Measurements from ENCODE around the gene TNFAIP8. TPM values are rescaled to one million over a fixed set of nuclear protein-coding genes. Genes with fewer than 3 reads are reported as not detected.

The TNFAIP8 gene
- total RNA-seq, 2 experiments from 2014 or later: 106 to 114 TPM

- H3K27ac Mint-ChIP-seq: peak overlapping the region; percentile 60
These were observed 21.2 kb downstream of the TNFAIP8 start for GRCh38 chr5:119377066-119377465.

GRCh38 chr5:119378075-119378700, 22.4 kb downstream of the TNFAIP8 start:
- TF ChIP-seq CTCF (IDR thresholded peaks at IDR 0.05): no peak
- H3K36me3 Mint-ChIP-seq (ENCODE audit: low read depth): peaks cover 61% of the 10 kb centered on the region
- H3K4me1 Mint-ChIP-seq (ENCODE audit: low read depth): peaks cover 79% of the 10 kb centered on the region
- intact Hi-C loops (cut with DNase I, micrococcal nuclease): no loop called here
- peak overlapping the region; percentile 60 for H3K27ac Mint-ChIP-seq
- ChIA-PET POLR2A (interaction anchor here (0.6 to 1.5 kb wide), 7 partner anchors 8 to 110 kb away, joined by 3 to 7 read pairs (median 5); no protein-coding TSS in a partner anchor), CTCF (interaction anchor here (0.6 to 2.2 kb wide), 5 partner anchors 11 to 63 kb away, joined by 3 to 7 read pairs (median 3); no protein-coding TSS in a partner anchor)
- Histone ChIP-seq H3K36me3 (ENCODE audit: insufficient read depth, low read length) (peaks cover 26% of the 10 kb centered on the region), H3K27ac (ENCODE audit: low read depth in 1 of 2, low read length in 2 of 2) (no peak overlapping the region), H3K27me3 (ENCODE audit: control insufficient read depth in 1 of 2, insufficient read depth in 2 of 2, low read length in 2 of 2) (no peaks in the 10 kb centered on the region), H3K4me3 (ENCODE audit: low read length) (no peak overlapping the region), H3K4me1 (ENCODE audit: insufficient read depth, low read length) (peaks cover 41% of the 10 kb centered on the region), H3K9me3 (ENCODE audit: control insufficient read depth in 1 of 2, insufficient read depth in 1 of 2, low read length in 2 of 2) (no peaks in the 10 kb centered on the region)
- no peaks in the 10 kb centered on the region for H3K27me3 Mint-ChIP-seq
- ATAC-seq (ENCODE audit: poor library complexity) (no peak), DNase-seq (no peak)
- H3K9me3 Mint-ChIP-seq: no peaks in the 10 kb centered on the region
- peak overlapping the region; percentile 60 for H3K4me3 Mint-ChIP-seq

More at GRCh38 chr5:119377066-119377465, 21.2 kb downstream of the TNFAIP8 start:
- intact Hi-C loops (cut with DNase I, micrococcal nuclease): no loop called here
- Histone ChIP-seq H3K4me3 (ENCODE audit: low read length) (no peak overlapping the region), H3K4me1 (ENCODE audit: insufficient read depth, low read length) (peaks cover 38% of the 10 kb centered on the region), H3K27ac (ENCODE audit: low read depth in 1 of 2, low read length in 2 of 2) (no peak overlapping the region), H3K27me3 (ENCODE audit: control insufficient read depth in 1 of 2, insufficient read depth in 2 of 2, low read length in 2 of 2) (no peaks in the 10 kb centered on the region), H3K36me3 (ENCODE audit: insufficient read depth, low read length) (peaks cover 26% of the 10 kb centered on the region), H3K9me3 (ENCODE audit: control insufficient read depth in 1 of 2, insufficient read depth in 1 of 2, low read length in 2 of 2) (no peaks in the 10 kb centered on the region)
- TF ChIP-seq CTCF (IDR thresholded peaks at IDR 0.05): no peak
- Mint-ChIP-seq H3K27me3 (no peaks in the 10 kb centered on the region), H3K36me3 (ENCODE audit: low read depth) (peaks cover 60% of the 10 kb centered on the region), H3K4me1 (ENCODE audit: low read depth) (peaks cover 74% of the 10 kb centered on the region), H3K9me3 (no peaks in the 10 kb centered on the region), H3K4me3 (no peak overlapping the region)
- no peak for DNase-seq
- ChIA-PET CTCF (interaction anchor here (0.8 to 1.0 kb wide), 2 partner anchors 15 to 35 kb away, joined by 3 read pairs; no protein-coding TSS in a partner anchor), POLR2A (interaction anchor here (0.6 to 1.5 kb wide), 2 partner anchors 83 to 109 kb away, joined by 3 to 6 read pairs; no protein-coding TSS in a partner anchor)
- no peak for ATAC-seq (ENCODE audit: poor library complexity)

- no peak for ATAC-seq (ENCODE audit: poor library complexity)
- peak overlapping the region; percentile 60 for H3K27ac Mint-ChIP-seq
These were observed 23.3 kb downstream of the TNFAIP8 start for GRCh38 chr5:119379096-119379495.

More at GRCh38 chr5:119379096-119379495, 23.3 kb downstream of the TNFAIP8 start:
- H3K9me3 Mint-ChIP-seq: no peaks in the 10 kb centered on the region
- POLR2A ChIA-PET: interaction anchor here (0.6 to 1.5 kb wide), 5 partner anchors 9 to 42 kb away, joined by 3 to 7 read pairs (median 5); no protein-coding TSS in a partner anchor
- H3K4me1 ChIP-seq (ENCODE audit: insufficient read depth, low read length): peaks cover 47% of the 10 kb centered on the region
- no peak for DNase-seq
- no peak for TF ChIP-seq CTCF (IDR thresholded peaks at IDR 0.05)
- H3K9me3 ChIP-seq (ENCODE audit: control insufficient read depth in 1 of 2, insufficient read depth in 1 of 2, low read length in 2 of 2): no peaks in the 10 kb centered on the region
- H3K4me1 Mint-ChIP-seq (ENCODE audit: low read depth): peaks cover 82% of the 10 kb centered on the region
- intact Hi-C loops (cut with DNase I, micrococcal nuclease): no loop called here
- H3K27me3 Mint-ChIP-seq: no peaks in the 10 kb centered on the region
- H3K36me3 ChIP-seq (ENCODE audit: insufficient read depth, low read length): peaks cover 31% of the 10 kb centered on the region
- no peaks in the 10 kb centered on the region for H3K27me3 ChIP-seq (ENCODE audit: control insufficient read depth in 1 of 2, insufficient read depth in 2 of 2, low read length in 2 of 2)
- CTCF ChIA-PET: interaction anchor here (0.6 to 2.2 kb wide), 6 partner anchors 9 to 33 kb away, joined by 3 to 7 read pairs (median 3); no protein-coding TSS in a partner anchor
- no peak overlapping the region for H3K4me3 ChIP-seq (ENCODE audit: low read length)
- peak overlapping the region in 1 of 2 donors; percentile 38 for H3K27ac ChIP-seq (ENCODE audit: low read depth in 1 of 2, low read length in 2 of 2)
- no peak overlapping the region for H3K4me3 Mint-ChIP-seq
- peaks cover 58% of the 10 kb centered on the region for H3K36me3 Mint-ChIP-seq (ENCODE audit: low read depth)

Measured in CD4-positive, alpha-beta T cell (primary cell).